Peyer's patch (tissue), 4 donors: ENCODE measurements around the gene PDE4B. TPM values are rescaled to one million over a fixed set of nuclear protein-coding genes. Genes with fewer than 3 reads are reported as not detected.

ENCODE experiments used
- DNase-seq, 3 donors: peaks; one replicate each; pipeline ENCODE4 v3.0.0-alpha.2; 2017 to 2019
- H3K27ac ChIP-seq, 4 donors: fragments of 200-600 bp; sonication (generic); one replicate each; pipeline ENCODE4 v1.5.1; 2016 to 2019
- H3K27me3 ChIP-seq, 2 donors: fragments of 200-600 bp; sonication (generic); one replicate each; pipeline ENCODE4 v1.5.1; 2019
- H3K36me3 ChIP-seq, 3 donors: fragments of 200-600 bp; sonication (generic); one replicate each; pipeline ENCODE4 v1.5.1; 2016 to 2019
- H3K4me1 ChIP-seq, 4 donors: fragments of 200-600 bp; sonication (generic); one replicate each; pipeline ENCODE4 v1.5.1; 2016 to 2019
- H3K4me3 ChIP-seq, 4 donors: fragments of 200-600 bp; sonication (generic); 1 replicate in 3 of 4; 2 replicates in 1 of 4; pipeline ENCODE4 v1.5.1; 2016 to 2019; ENCODE audit warnings: mild to moderate bottlenecking in 1 of 4
- H3K9me3 ChIP-seq, 4 donors: fragments of 200-600 bp; sonication (generic); one replicate each; pipeline ENCODE4 v1.5.1; 2016 to 2019; ENCODE audit warnings: mild to moderate bottlenecking in 1 of 4
- CTCF ChIP-seq, 6 experiments: fragments of 450-650 bp in 4 of 6; fragments of 200-600 bp in 2 of 6; sonication (generic) in 1 of 6; IDR thresholded peaks; one replicate each; pipeline ENCODE4 v1.5.1; 2017 to 2019; ENCODE audit warnings: antibody characterized with exemption in 6 of 6, mild to moderate bottlenecking in 3 of 6, moderate library complexity in 1 of 6
- POLR2A ChIP-seq, 2 donors: fragments of 450-650 bp; IDR thresholded peaks; one replicate each; pipeline ENCODE4 v1.5.1; 2017; ENCODE audit warnings: antibody characterized with exemption in 2 of 2, mild to moderate bottlenecking in 2 of 2, moderate library complexity in 2 of 2
- total RNA-seq, 4 donors: library from RNA; depleted of rRNA; stranded (reverse); fragments of >200 nt; gene quantifications; one replicate each; pipeline ENCODE4 v1.1.0, GENCODE V29; 2016

PDE4B gene
- total RNA-seq, 4 donors from 2014 or later = 2.1 to 96.6 (median 9.6) TPM

- no peaks in the 10 kb centered on the region for H3K9me3 ChIP-seq
- DNase-seq = peak in 1 of 3 donors; percentile 65
- no peaks in the 10 kb centered on the region for H3K27me3 ChIP-seq
- H3K4me1 ChIP-seq = no peaks in the 10 kb centered on the region
- no peak for TF ChIP-seq CTCF (IDR thresholded peaks at IDR 0.05)
- no peak for TF ChIP-seq POLR2A (IDR thresholded peaks at IDR 0.05)
- H3K4me3 ChIP-seq = no peak overlapping the region
- H3K36me3 ChIP-seq = no peaks in the 10 kb centered on the region
- H3K27ac ChIP-seq = peak overlapping the region in 1 of 4 donors; percentile 36
These were observed 19.4 kb downstream of the PDE4B start for GRCh38 chr1:65812065-65812464.

GRCh38 chr1:65813956-65814355 is 21.3 kb downstream of the PDE4B start:
- no peak for TF ChIP-seq POLR2A (IDR thresholded peaks at IDR 0.05)
- TF ChIP-seq CTCF (IDR thresholded peaks at IDR 0.05) = no peak
- H3K27me3 ChIP-seq = no peaks in the 10 kb centered on the region
- DNase-seq = no peak

GRCh38 chr1:65814752-65815151 is 22.1 kb downstream of the PDE4B start:
- no peak overlapping the region for H3K27ac ChIP-seq
- H3K4me3 ChIP-seq = no peak overlapping the region
- no peak for DNase-seq
- H3K4me1 ChIP-seq = no peaks in the 10 kb centered on the region
- H3K36me3 ChIP-seq = no peaks in the 10 kb centered on the region
- no peaks in the 10 kb centered on the region for H3K27me3 ChIP-seq
- no peak for TF ChIP-seq CTCF (IDR thresholded peaks at IDR 0.05)
- TF ChIP-seq POLR2A (IDR thresholded peaks at IDR 0.05) = no peak
- no peaks in the 10 kb centered on the region for H3K9me3 ChIP-seq

More at GRCh38 chr1:65813956-65814355, 21.3 kb downstream of the PDE4B start:
- H3K36me3 ChIP-seq = no peaks in the 10 kb centered on the region
- H3K4me1 ChIP-seq = no peaks in the 10 kb centered on the region
- H3K27ac ChIP-seq = no peak overlapping the region
- no peak overlapping the region for H3K4me3 ChIP-seq
- H3K9me3 ChIP-seq = no peaks in the 10 kb centered on the region

GRCh38 chr1:65817891-65818290 is 25.2 kb downstream of the PDE4B start:
- H3K4me1 ChIP-seq = no peaks in the 10 kb centered on the region
- H3K27me3 ChIP-seq = no peaks in the 10 kb centered on the region
- no peaks in the 10 kb centered on the region for H3K36me3 ChIP-seq
- H3K9me3 ChIP-seq = no peaks in the 10 kb centered on the region
- H3K27ac ChIP-seq = no peak overlapping the region
- no peak for DNase-seq
- TF ChIP-seq POLR2A (IDR thresholded peaks at IDR 0.05) (no peak), CTCF (IDR thresholded peaks at IDR 0.05) (no peak)
- no peak overlapping the region for H3K4me3 ChIP-seq

- no peak for DNase-seq
- Histone ChIP-seq H3K4me3 (no peak overlapping the region), H3K36me3 (no peaks in the 10 kb centered on the region), H3K27ac (no peak overlapping the region), H3K4me1 (no peaks in the 10 kb centered on the region), H3K9me3 (no peaks in the 10 kb centered on the region), H3K27me3 (no peaks in the 10 kb centered on the region)
- TF ChIP-seq CTCF (IDR thresholded peaks at IDR 0.05) = no peak
- no peak for TF ChIP-seq POLR2A (IDR thresholded peaks at IDR 0.05)
These were observed 26.3 kb downstream of the PDE4B start for GRCh38 chr1:65818966-65819365.

- Histone ChIP-seq H3K4me3 (no peak overlapping the region), H3K36me3 (no peaks in the 10 kb centered on the region), H3K4me1 (no peaks in the 10 kb centered on the region), H3K27ac (no peak overlapping the region), H3K9me3 (no peaks in the 10 kb centered on the region), H3K27me3 (no peaks in the 10 kb centered on the region)
- DNase-seq = no peak
- TF ChIP-seq CTCF (IDR thresholded peaks at IDR 0.05) = no peak
- no peak for TF ChIP-seq POLR2A (IDR thresholded peaks at IDR 0.05)
These were observed 28.3 kb downstream of the PDE4B start for GRCh38 chr1:65820983-65821382.
